Measurements from ENCODE around the gene MSI2. TPM values are rescaled to one million over a fixed set of nuclear protein-coding genes. Genes with fewer than 3 reads are reported as not detected.
A peak's percentile ranks its signal among the peaks of the same experiment; 100 is the strongest.

MSI2 gene
- total RNA-seq, 2 donors from 2014 or later: 88.3 to 114 TPM

GRCh38 chr17:57490111-57490845 lies 234.0 kb downstream of the MSI2 start:
- H3K27ac ChIP-seq (ENCODE audit: low read depth, low read length): no peak overlapping the region
- H3K9me3 ChIP-seq (ENCODE audit: control insufficient read depth, low read length): no peaks in the 10 kb centered on the region
- Mint-ChIP-seq H3K27ac (no peak overlapping the region), H3K36me3 (ENCODE audit: low read depth) (no peaks in the 10 kb centered on the region), H3K9me3 (no peaks in the 10 kb centered on the region), H3K4me1 (peaks cover 5% of the 10 kb centered on the region), H3K27me3 (ENCODE audit: insufficient read depth) (no peaks in the 10 kb centered on the region), H3K4me3 (no peak overlapping the region)
- H3K4me1 ChIP-seq (ENCODE audit: control insufficient read depth, insufficient read depth, low read length): no peaks in the 10 kb centered on the region
- 90 to 95% methylated on average over 4 of the region's 4 CpGs for WGBS, 2 experiments (ENCODE audit: insufficient coverage in 1 of 2, insufficient read length in 1 of 2)
- TF ChIP-seq, protein P1, sequence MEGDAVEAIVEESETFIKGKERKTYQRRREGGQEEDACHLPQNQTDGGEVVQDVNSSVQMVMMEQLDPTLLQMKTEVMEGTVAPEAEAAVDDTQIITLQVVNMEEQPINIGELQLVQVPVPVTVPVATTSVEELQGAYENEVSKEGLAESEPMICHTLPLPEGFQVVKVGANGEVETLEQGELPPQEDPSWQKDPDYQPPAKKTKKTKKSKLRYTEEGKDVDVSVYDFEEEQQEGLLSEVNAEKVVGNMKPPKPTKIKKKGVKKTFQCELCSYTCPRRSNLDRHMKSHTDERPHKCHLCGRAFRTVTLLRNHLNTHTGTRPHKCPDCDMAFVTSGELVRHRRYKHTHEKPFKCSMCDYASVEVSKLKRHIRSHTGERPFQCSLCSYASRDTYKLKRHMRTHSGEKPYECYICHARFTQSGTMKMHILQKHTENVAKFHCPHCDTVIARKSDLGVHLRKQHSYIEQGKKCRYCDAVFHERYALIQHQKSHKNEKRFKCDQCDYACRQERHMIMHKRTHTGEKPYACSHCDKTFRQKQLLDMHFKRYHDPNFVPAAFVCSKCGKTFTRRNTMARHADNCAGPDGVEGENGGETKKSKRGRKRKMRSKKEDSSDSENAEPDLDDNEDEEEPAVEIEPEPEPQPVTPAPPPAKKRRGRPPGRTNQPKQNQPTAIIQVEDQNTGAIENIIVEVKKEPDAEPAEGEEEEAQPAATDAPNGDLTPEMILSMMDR (conservative IDR thresholded peaks at IDR 0.05): no peak
- DNase-seq: no peak
- H3K4me3 ChIP-seq (ENCODE audit: low read length): no peak overlapping the region
- no peaks in the 10 kb centered on the region for H3K36me3 ChIP-seq (ENCODE audit: control insufficient read depth, insufficient read depth, low read length)
- no peaks in the 10 kb centered on the region for H3K27me3 ChIP-seq (ENCODE audit: control insufficient read depth, insufficient read depth, low read length, poor library complexity, severe bottlenecking)
- H3K9ac ChIP-seq (ENCODE audit: extremely low read depth, low read length, poor library complexity, severe bottlenecking): no peak overlapping the region

GRCh38 chr17:57490890-57491289 lies 234.6 kb downstream of the MSI2 start:
- no peak overlapping the region for H3K9ac ChIP-seq (ENCODE audit: extremely low read depth, low read length, poor library complexity, severe bottlenecking)
- no peaks in the 10 kb centered on the region for H3K9me3 ChIP-seq (ENCODE audit: control insufficient read depth, low read length)
- no peaks in the 10 kb centered on the region for H3K27me3 ChIP-seq (ENCODE audit: control insufficient read depth, insufficient read depth, low read length, poor library complexity, severe bottlenecking)
- Mint-ChIP-seq H3K9me3 (no peaks in the 10 kb centered on the region), H3K4me3 (no peak overlapping the region), H3K36me3 (ENCODE audit: low read depth) (no peaks in the 10 kb centered on the region), H3K27ac (no peak overlapping the region), H3K27me3 (ENCODE audit: insufficient read depth) (no peaks in the 10 kb centered on the region), H3K4me1 (no peaks in the 10 kb centered on the region)
- 79 to 86% methylated on average over 9 to 12 of the region's 12 CpGs for WGBS, 2 experiments (ENCODE audit: insufficient coverage in 1 of 2, insufficient read length in 1 of 2)
- no peak for DNase-seq
- H3K36me3 ChIP-seq (ENCODE audit: control insufficient read depth, insufficient read depth, low read length): no peaks in the 10 kb centered on the region
- no peaks in the 10 kb centered on the region for H3K4me1 ChIP-seq (ENCODE audit: control insufficient read depth, insufficient read depth, low read length)
- no peak overlapping the region for H3K27ac ChIP-seq (ENCODE audit: low read depth, low read length)
- TF ChIP-seq, protein P1 (conservative IDR thresholded peaks at IDR 0.05): peak; percentile 19
- H3K4me3 ChIP-seq (ENCODE audit: low read length): no peak overlapping the region

DNA sequence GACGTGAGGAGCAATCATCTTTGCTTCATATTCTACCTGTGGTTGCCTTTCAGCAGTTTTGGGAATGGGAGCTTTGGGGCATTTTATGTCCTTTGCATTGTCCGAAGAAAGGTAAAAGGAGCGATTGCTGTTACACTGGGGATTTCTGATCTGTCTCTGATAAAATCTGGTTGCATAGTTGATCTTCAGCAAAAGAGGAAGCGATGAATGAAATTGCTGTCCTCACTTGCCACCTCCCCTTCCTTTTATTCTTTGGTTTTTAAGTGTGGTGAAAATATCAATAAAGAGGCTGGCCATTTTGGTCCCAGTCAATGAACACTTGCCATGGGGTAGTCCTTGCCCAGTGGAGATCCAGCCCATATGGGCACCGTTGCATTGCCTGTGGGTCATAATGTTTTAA lies 236.8 kb downstream of the MSI2 start:
- Histone ChIP-seq H3K27ac (ENCODE audit: low read depth, low read length) (no peak overlapping the region), H3K9me3 (ENCODE audit: control insufficient read depth, low read length) (no peaks in the 10 kb centered on the region), H3K9ac (ENCODE audit: extremely low read depth, low read length, poor library complexity, severe bottlenecking) (no peak overlapping the region), H3K36me3 (ENCODE audit: control insufficient read depth, insufficient read depth, low read length) (no peaks in the 10 kb centered on the region), H3K4me1 (ENCODE audit: control insufficient read depth, insufficient read depth, low read length) (no peaks in the 10 kb centered on the region), H3K27me3 (ENCODE audit: control insufficient read depth, insufficient read depth, low read length, poor library complexity, severe bottlenecking) (no peaks in the 10 kb centered on the region), H3K4me3 (ENCODE audit: low read length) (no peak overlapping the region)
- H3K4me3 Mint-ChIP-seq: no peak overlapping the region
- TF ChIP-seq, protein P1 (conservative IDR thresholded peaks at IDR 0.05): no peak
- H3K27ac Mint-ChIP-seq: no peak overlapping the region
- H3K4me1 Mint-ChIP-seq: no peaks in the 10 kb centered on the region
- H3K36me3 Mint-ChIP-seq (ENCODE audit: low read depth): no peaks in the 10 kb centered on the region
- WGBS, 2 experiments (ENCODE audit: insufficient coverage in 1 of 2, insufficient read length in 1 of 2): 91 to 100% methylated on average over 5 of the region's 5 CpGs
- no peak for DNase-seq
- no peaks in the 10 kb centered on the region for H3K27me3 Mint-ChIP-seq (ENCODE audit: insufficient read depth)
- H3K9me3 Mint-ChIP-seq: no peaks in the 10 kb centered on the region

Data from endodermal cell (in vitro differentiated cells).